ENCODE measurements around the gene ZDHHC3.

- TF ChIP-seq, protein P1, sequence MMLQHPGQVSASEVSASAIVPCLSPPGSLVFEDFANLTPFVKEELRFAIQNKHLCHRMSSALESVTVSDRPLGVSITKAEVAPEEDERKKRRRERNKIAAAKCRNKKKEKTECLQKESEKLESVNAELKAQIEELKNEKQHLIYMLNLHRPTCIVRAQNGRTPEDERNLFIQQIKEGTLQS (IDR thresholded peaks at IDR 0.05) = no peak
- no peak for TF ChIP-seq HNF4A (conservative IDR thresholded peaks at IDR 0.05)
- no peak for TF ChIP-seq REST (IDR thresholded peaks at IDR 0.05)
- no peak for TF ChIP-seq CTCF (IDR thresholded peaks at IDR 0.05; ENCODE audit: low read depth, low read length, missing input control)
These were observed 45.1 kb downstream of the ZDHHC3 start for GRCh38 chr3:44930911-44931310.

Measured in liver (tissue), 3 donors.